Erythroblast (primary cell): ENCODE measurements around the gene TSHZ2.

ENCODE experiments used
- GATA1 ChIP-seq: IDR thresholded peaks from 2 replicates; pipeline ENCODE4 v1.6.1; 2011; ENCODE audit warnings: low read depth, mild to moderate bottlenecking, control low read depth, low read length, moderate library complexity
- POLR2A ChIP-seq: IDR thresholded peaks from 2 replicates; pipeline ENCODE4 v1.6.1; 2011; ENCODE audit warnings: mild to moderate bottlenecking, low read length

GRCh38 chr20:52954849-52955248 is 17.3 kb upstream of the TSHZ2 start:
- no peak for TF ChIP-seq POLR2A
- TF ChIP-seq GATA1 = no peak
